CD4-positive, alpha-beta T cell treated with Interleukin-2 at 100 ng/mL for 4 hours (primary cell): ENCODE measurements around the gene GALNT14.

ENCODE experiments used
- DNase-seq: peaks from one replicate; pipeline ENCODE4 v3.0.0-alpha.2; 2020; ENCODE audit warnings: low spot score

The GALNT14 gene

DNA sequence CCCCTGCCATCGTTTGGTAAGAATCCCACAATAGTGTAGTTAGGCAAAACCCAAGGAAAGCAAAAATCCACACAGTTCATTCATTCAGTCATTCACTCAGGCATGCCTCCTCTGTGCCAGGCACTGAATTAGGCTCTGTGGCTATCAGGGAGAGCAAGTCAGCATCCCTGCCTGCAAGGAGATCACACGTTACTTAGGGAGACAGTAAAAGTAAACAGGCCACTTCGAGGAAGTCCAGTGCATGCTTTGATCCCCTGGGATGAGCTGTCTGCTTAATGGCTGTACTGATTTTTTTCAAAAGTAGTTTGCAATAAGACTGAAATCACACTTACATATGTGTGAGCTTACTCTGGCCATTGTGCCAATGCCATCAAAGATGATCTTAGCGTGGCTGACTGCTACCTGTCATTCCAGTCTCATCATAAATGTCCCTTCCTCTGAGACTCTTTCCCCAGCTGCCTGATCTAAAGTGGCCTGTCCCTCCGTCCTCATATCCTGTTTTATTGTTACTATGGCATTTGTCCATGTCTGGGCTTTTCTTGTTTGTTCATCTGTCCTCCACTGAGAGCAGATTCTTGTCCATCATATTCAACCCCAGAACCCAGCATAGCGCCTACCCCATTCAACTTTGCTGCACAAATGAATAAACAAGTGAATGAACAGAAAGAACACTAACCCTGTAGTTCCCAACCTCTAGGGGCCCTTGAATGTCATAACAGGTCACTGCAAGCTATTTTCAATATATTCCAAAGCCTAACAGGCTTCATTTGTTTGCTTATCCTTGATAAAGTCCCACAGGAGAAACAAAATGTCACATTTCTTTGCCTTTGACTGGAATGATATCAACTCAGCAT, 84.1 kb downstream of the GALNT14 start:
- no peak for DNase-seq

DNA sequence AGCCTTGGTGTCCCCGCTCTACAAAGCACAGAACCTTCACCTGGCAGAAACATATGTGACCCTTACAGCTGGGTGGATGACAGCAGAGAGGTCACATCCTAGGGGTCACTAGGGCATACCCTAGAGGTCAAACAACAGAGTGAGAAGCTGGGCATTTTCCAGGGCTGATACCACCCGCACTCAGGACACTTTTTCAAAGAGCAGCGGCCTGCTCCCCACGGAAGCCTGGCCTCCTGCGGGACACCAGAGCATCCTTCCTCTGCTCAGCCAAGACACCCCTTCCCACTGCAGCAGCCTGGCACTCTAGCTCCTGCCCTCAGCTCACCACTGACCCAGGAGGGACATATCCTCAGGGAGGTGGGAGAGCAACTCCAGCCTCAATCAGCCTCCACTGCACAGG, 86.0 kb downstream of the GALNT14 start:
- DNase-seq = no peak

DNA sequence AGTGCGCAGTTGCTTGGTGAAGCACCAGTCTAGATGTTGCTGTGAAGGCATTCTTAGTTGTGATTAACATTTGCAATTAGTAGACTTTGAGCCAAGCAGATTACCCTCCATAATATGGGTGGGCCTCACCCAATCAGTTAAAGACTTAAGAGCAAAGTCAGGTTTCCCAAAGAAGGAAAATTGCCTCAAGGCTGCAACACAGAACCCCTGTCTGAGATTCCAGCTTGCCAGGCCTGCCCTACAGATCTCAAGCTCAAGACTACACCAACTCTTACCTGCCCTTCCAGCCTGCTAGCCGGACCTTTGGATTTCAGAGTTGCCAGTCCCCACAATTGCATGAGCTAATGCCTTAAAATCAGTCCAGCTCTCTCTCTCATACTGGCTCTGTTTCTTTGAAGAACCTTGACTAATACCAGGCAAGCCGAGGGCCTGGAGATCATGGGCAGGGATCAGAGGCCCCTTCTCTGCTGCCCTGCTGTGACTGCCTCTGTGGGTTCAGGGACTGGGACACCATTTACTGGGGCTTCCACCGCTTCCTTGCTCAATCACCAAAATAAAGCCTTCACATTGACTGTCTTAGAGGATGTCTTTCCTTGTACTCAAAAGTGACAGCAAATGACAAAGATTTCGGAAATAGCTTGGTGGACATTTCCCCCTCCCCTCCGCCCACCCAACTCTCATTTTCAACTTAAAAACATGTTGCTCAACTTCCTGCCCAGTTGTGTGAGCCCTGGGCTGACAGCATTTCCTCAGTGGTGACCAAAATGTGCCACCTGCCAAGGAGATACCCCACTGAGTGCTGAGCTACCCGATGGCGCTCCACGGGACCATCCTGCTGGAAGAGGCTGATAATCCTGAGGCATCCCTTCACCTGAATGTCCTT, 86.7 kb downstream of the GALNT14 start:
- no peak for DNase-seq

DNA sequence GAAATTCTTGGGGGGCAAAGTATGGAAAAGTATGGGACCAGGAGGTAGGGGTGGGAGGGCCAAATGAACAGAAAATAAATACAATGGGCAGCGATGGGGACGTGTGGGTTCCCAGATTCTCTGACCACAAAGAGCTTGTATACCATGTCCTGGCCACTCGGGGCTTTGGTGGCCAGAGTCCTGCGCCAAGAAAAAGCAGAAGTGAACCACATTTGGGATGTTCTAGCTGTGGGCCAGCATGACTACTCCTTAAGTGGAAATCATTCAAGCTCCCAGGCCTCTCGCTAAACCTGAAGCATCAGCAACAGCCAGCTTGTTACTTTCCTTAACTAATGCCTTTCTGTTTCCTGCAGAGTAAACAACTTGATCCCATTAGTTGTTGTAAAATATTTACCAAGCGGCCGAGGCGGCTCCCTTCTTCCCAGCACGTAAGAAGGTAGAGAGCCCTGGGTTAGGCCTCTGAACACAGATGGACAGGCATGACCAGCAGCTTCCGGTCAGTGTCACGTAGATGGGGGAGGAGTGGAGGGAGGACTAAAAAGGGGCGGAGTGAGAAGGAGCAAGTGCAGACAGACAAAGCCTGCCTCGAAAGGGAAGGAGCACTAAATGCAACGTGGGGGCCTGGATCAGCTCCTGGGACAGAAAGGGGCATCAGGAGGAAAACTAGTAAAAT, 88.2 kb downstream of the GALNT14 start:
- no peak for DNase-seq

DNA sequence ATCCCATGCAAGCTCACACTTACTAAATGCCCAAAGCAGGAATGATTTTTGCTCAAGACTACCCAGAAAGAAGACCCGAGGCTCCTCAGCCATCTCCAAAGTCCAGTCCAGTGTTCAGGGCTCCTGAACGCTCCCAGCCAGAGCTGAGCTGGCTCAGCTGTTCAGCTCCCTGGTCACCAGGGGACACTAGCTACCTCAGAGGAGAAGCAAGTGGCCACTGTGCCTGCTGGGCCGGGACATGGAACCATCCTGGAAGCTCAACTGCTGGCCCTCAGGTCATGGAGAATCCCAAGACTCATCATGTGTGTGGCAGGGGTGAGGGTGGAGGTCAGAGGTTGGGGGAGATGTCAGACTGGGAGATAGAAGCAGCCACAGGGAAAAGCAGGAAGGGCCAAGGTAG, 89.0 kb downstream of the GALNT14 start:
- no peak for DNase-seq

DNA sequence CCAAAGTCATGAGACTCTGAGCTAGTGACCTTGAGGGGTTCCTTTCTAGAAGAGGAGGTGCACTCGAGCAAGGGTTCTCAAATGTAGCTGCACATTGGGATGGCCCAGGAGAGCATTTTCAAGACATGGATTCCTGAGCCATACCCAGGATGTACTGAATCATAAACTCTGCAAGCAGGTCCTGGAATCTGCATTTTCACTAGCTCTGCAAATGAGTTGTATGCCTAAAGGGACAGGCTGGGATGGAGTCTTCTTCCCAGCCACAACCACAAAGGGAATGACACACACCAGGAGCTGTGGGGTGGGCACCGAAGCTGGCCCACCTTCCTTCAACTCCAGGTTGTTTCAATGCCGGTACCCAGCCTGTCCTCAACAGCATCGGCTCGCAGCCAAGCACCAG, 90.6 kb downstream of the GALNT14 start:
- no peak for DNase-seq

DNA sequence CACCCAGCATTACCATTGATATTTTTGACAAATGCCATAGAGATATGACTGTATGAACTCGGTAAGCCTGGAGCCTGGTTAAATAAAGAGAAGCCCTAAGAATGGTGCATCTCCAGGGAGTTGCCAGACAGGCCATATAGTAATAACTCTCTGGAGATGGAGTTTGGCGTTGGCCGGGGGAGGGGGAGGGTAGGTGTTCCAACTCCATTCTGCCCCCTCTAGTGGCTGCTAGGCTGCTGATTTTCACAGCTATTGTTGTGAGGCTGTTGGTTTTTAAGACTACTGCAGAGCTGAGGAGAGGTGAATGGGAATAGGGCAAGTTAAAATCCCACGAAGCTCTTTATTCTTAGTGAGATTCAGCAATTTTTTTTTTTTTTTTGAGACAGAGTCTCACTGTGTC, 99.9 kb downstream of the GALNT14 start:
- DNase-seq = no peak

DNA sequence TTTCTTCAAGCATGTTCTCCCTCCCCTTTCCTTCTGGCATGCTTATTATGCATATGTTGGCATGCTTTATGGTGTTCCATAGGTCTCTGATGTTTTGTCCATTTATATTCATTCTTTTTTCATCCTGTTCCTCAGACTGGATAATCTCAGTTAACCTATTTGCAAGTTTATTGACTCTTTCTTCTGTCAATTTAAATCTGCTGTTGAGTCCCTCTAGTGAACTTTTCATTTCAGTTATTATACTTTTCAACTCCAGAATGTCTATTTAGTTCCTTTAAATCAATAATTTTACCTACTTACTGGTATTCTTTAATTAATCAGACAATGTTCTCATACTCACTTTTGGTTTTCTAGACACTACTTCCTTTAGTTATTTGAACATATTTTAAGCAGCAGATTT, 101.2 kb downstream of the GALNT14 start:
- no peak for DNase-seq

DNA sequence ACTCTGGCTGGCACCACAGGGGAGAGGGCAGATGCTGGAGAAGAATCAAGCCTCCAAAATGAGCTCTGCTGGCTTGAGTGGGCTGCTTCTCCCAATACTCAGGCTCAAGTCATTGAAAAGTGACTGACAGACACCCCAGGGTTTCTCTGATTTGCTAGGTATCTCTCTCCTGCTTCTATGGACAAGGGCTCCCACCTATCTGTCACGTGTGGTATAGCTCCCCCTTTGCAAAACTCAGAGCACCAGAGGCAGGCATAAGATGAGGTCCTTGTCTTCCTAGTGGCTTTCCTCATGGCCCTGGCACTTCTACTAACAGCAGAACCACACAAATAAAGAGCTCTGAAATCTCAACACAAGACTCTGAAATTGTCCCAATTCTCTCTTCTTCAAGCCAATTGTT, 105.2 kb downstream of the GALNT14 start:
- no peak for DNase-seq

DNA sequence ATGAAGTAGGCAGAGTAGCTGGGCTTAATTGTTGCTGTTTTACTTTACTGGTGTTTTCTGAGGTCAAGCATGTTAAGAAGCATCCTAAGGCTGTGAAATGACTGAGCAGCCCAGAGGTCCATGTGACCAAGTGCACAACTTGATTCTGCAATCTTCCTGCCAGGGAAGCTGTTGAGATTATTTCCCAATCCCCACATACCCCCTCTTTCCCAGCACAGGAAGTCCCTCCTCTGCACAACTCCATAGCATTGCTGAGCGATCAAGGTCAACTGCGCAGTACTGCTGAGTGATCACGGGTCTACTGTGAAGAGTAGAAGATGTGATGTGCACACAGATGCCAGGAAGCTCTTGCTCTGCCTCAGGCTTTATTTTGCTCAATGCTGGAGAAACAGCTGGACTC, 105.8 kb downstream of the GALNT14 start:
- no peak for DNase-seq

DNA sequence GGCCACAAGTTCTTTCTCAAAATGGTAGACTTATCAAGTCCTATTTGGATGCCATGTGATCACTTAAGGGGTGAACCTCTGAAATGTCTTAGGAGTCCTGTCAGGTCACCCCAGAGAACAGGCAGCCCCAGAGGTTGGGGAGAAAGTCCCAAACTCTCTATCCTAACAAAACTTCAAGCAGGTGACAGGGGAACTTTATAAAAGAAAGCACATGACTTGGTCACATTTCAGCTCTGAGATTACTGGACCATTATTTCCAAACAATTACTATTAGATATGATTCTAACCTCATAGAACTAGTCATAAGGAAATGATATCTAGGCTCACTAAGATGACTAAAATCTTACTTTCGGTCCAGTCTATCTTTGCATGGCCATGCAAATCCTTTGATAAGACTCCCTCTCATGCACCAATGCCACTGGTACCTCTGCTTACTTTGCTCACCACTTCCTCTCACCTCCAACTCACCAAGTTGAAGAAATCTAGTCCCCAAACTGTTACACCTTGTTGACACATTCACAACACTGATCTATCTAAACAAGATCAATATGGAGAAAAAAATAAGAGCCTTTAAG, 107.0 kb downstream of the GALNT14 start:
- no peak for DNase-seq

DNA sequence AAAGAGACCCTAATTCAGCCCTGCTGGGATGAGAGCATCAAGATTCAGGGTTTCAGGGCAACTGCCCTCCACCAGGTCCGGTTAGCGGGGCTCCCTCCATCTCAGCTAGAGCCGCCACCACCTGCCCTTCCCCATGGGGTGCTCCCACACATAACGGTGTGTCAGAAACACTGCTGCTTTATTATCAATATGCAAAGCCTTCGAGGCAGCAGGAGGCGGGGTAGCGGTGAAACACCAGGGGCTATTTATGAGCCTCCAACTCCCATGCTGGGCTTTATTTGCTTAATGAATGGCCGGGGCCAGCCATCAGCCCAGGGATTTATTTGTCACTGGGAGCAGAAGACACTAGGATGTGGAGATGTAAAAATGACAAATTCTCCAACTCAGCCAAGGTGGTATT, 109.8 kb downstream of the GALNT14 start:
- no peak for DNase-seq

DNA sequence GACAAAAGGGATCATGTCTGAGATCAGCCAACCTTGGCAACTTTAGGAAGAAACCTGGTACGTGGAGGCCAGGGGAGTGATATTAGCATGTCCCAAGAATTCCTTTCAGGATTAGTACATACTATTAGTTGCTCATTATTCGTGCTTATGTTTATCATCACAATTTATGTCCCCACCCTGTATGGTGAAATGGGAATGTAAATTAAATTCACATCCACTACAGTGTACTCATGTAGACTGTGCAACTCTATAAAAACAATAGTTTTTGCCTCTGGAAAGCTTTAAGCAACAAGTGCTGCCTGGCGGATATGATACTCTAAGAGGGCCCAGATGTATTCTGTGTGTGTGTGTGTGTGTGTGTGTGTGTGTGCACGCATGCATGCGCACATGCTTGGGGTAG, 110.7 kb downstream of the GALNT14 start:
- no peak for DNase-seq

DNA sequence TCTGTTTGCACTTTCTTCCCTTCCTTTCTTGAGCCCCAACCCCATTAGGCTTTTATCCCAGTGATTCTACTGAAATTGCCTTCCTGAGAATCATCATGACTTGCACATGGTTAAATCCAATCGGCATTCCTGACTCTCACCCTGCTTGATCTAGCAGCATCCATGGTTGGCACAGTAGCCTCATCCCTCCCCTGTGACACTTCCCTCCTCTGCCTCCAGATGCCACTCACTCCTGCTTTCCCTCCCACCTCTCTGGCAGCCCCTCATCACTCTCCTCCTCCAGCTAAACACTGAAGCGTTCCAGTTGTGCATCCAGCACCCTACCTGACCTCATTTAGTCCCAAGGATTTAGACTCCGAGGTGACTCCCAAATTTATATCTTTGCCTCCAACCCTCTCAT, 114.7 kb downstream of the GALNT14 start:
- DNase-seq = no peak

DNA sequence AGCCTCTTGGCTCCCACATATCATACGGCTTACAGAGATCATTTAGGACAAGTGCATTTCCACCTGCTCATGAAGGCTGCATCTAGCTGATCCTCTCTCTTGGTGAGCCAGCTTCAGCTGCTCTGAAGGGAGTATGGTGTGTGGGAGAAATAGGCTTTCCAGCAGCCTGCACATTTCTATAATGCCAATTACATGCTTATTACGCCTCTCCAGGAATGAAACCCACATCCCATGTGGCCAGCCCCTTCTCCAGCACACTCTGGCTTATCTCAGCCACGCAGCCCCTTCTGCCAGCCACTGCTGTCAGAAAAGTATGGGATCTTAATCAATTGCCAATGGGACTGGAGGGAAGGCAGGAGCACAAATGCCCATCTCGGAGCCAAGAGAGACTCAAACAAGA, 117.5 kb downstream of the GALNT14 start:
- DNase-seq = no peak

DNA sequence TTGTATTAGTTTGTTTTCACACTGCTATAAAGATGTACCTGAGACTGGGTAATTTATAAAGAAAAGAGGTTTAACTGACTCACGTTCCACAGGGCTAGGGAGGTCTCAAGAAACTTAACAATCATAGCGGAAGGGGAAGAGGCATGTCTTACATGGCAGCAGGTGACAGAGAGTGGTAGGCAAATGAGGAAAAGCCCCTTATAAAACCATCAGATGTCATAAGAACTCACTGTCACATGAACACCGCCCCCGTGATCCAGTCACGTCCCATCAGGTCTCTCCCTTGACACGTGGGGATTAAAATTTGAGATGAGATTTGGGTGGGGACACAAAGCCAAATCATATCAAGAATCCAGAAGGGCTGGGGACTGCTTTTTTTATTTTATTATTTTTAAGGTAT, 120.0 kb downstream of the GALNT14 start:
- DNase-seq = no peak

DNA sequence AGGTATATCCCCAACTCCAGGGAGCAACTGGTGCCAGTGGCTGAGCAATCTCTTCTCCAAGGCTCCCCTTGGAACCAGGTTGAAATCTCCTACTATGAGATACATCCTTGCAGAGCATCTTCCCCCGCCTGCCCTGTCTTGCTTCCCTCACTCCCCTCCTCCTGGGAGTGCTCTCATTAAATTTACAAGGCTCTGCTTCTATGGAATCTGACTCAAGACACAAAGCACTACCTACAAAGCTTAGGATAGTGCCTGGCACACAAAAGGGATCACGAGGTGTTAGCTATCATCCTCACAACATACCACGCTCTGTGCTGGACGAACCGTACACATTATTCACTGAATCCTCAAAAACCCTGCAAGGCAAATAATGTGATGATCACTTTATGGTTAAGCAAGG, 121.6 kb downstream of the GALNT14 start:
- DNase-seq = no peak

DNA sequence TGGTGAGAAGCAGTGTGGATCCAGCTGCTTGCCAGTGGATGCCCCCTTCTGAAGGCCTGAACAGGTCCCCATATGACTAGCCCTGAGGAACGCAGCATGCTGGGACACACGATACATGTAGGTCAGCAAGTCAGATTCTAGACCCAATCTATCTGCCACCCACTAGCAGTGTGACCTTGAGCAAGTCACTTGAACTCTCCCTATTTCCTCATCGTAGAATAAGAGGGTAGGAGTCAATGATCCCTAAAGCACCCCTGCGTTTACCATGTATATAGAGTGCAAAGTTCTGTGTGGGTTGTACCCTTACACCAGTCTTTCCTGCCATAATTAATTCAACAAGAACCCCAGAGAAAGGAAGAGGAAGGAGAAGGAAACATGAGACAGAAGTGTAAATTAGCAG, 123.7 kb downstream of the GALNT14 start:
- DNase-seq = no peak

DNA sequence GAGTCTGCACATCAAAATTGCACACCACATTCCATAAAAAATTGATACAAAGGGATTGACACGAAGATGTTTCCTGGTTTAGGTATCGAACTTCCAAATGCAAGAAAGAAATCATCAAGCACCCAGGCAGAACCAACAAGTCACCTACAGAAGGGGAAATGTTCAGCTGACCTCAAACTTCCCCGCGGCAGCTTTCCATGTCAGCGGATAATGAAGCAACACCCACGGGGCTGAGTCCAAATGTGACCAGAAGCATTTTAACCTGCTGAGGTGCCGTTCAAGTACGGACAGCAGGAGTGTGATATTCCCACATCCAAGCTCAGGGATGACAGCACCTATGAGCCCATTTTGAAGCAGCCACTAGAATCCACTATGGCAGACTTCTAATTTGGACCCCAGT, 124.9 kb downstream of the GALNT14 start:
- DNase-seq = no peak

DNA sequence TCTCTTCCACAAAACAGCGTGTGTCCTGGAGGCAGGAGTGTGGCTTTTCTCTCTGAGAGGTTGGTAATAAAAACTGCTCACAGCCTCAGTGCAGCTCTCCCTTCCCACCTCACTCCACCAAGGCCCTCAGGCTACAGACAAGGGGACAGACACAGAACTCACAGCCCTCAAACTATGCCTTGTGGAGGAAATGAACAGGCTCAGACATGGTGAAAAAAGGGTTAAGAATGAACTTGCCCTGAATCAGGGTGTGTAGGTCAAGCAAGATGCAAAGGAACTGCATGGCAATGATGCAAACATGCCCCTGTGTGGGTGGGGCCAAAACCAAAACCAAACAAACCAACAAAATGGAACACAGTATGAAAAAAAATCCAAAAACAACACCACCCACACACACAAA, 125.8 kb downstream of the GALNT14 start:
- no peak for DNase-seq

DNA sequence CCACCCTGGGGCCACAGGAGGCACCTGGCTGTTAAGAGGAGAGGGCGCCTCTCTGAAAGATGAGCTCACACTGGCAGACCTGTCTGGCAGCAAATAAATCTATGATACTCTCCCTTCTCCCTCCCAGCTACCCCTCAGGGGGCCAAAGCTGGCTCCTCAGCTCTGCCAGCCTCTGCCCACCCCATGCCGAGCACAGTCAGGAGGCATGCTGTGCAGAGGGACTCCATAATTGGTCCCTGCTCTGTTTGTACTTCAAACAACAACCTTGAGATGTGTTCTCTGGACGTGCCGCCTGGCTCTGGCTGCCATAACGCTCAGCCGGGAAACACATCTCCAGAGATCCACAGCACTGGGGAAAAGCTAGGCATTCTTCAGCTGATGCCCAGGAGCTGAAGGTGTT, 126.7 kb downstream of the GALNT14 start:
- no peak for DNase-seq

DNA sequence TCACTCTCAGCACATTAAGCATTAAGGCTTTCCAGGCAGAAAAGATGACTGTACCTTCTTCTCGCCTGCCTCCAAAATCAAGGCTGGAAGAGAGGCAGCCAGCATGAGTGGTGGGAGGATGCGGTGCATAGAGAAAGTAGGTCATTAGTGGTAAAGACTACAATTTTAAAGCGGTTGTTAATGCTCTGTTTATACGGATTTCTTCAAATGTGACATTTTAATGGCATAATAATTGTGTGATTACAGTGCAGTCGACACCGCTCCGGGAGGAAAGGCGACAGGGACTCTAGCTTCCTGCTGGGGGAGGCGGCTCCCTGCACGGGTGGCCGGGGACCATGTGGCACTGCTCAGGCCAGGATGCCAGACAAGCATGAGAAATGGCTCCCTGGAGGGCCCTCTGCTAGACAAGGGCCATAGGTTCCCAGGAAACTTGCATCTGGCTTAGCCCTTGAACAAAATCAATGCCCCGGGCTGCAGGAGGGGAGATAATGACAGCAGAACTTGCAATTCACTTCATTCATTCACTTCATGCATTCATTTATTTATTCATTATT, 129.6 kb downstream of the GALNT14 start:
- DNase-seq = no peak
